C4-2B (cell line): Measurements from ENCODE around the gene CPT1C.

Experiments used
- H3K27ac ChIP-seq: fragments of 450-650 bp; 2 replicates; pipeline ENCODE4 v1.5.1; 2017
- ZFX ChIP-seq: fragments of 450-650 bp; IDR thresholded peaks from 2 replicates; pipeline ENCODE4 v1.6.1; 2017
- TF ChIP-seq, protein P1 (sequence below): fragments of 450-650 bp; conservative IDR thresholded peaks from 2 replicates; pipeline ENCODE4 v1.5.1; 2017; ENCODE audit warnings: mild to moderate bottlenecking

CPT1C gene

DNA sequence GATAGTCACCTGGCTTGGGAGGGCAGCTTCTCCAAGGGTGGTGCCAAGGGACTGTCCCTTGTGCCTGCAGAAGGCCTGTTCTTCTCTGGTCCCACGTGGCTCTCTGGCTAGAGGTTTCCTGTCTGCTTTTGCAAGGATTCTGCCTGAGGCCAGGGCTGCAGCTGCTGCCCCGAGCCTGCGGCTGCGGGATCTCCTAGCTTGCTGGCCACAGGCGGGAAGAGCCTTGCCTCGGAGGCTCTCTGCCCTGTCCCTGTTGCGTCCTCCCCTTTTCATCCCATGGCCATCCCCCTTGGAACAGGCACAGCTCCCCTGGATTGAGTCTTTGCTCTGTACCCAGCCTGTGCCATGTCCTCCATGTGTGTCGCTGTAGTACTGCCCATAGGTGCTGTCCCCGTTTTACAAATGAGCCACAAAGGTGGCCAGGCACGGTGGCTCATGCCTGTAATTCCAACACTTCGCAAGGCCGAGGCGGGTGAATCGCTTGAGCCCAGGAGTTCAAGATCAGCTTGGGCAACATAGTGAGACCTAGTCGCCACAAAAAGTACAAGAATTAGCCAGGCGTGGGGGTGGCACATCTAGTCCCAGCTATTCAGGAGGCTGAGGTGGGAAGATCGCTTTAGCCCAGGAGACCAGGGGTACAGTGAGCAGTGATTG lies 34.3 kb upstream of the CPT1C start:
- TF ChIP-seq, protein P1, sequence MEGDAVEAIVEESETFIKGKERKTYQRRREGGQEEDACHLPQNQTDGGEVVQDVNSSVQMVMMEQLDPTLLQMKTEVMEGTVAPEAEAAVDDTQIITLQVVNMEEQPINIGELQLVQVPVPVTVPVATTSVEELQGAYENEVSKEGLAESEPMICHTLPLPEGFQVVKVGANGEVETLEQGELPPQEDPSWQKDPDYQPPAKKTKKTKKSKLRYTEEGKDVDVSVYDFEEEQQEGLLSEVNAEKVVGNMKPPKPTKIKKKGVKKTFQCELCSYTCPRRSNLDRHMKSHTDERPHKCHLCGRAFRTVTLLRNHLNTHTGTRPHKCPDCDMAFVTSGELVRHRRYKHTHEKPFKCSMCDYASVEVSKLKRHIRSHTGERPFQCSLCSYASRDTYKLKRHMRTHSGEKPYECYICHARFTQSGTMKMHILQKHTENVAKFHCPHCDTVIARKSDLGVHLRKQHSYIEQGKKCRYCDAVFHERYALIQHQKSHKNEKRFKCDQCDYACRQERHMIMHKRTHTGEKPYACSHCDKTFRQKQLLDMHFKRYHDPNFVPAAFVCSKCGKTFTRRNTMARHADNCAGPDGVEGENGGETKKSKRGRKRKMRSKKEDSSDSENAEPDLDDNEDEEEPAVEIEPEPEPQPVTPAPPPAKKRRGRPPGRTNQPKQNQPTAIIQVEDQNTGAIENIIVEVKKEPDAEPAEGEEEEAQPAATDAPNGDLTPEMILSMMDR: no peak
- H3K27ac ChIP-seq: no peak overlapping the region

DNA sequence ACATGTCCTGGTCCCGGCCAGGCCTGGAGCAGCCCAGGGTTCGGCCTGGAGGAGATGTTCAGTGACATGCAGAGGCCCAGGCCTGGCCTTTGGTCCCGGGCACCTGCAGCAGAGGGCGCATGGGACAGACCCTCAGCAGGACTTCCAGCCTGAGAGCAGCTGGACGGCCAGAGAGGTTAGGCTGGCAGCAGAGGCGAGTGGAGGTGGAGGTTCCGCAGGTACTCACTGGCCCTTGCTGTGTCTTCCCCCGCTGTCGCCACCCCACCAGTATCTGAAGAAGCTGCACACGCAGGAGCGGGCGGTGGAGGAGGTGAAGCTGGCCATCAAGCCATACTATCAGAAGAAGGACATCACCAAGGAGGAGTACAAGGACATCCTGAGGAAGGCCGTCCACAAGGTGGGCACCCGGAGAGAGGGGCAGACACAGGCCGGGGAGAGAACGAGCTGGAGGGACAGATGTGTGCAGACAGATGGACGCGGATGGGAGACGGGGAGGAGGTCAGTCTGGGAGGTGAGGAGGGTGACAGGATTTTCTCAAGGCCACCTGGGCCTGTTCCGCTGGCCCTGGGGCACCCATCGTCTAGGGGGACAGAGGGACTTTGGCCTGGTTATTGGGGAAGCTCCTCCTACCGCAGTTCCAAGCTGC lies 33.3 kb upstream of the CPT1C start:
- TF ChIP-seq, protein P1: no peak
- no peak for TF ChIP-seq ZFX
- H3K27ac ChIP-seq: no peak overlapping the region

DNA sequence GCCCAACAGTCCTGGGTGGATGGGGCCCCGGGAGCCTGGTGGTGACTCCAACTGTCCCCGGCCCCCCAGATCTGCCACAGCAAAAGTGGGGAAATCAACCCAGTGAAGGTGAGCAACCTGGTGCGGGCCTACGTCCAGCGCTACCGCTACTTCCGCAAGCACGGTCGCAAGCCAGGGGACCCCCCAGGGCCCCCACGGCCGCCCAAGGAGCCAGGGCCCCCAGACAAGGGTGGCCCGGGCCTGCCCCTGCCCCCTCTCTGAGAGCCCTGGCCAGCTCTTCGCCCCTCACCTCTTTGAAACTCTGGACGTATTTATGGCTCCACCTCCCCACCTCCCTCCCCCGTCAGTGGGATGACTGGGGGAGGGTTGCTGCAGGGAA lies 32.8 kb upstream of the CPT1C start:
- TF ChIP-seq, protein P1: no peak
- TF ChIP-seq ZFX: no peak
- no peak overlapping the region for H3K27ac ChIP-seq

DNA sequence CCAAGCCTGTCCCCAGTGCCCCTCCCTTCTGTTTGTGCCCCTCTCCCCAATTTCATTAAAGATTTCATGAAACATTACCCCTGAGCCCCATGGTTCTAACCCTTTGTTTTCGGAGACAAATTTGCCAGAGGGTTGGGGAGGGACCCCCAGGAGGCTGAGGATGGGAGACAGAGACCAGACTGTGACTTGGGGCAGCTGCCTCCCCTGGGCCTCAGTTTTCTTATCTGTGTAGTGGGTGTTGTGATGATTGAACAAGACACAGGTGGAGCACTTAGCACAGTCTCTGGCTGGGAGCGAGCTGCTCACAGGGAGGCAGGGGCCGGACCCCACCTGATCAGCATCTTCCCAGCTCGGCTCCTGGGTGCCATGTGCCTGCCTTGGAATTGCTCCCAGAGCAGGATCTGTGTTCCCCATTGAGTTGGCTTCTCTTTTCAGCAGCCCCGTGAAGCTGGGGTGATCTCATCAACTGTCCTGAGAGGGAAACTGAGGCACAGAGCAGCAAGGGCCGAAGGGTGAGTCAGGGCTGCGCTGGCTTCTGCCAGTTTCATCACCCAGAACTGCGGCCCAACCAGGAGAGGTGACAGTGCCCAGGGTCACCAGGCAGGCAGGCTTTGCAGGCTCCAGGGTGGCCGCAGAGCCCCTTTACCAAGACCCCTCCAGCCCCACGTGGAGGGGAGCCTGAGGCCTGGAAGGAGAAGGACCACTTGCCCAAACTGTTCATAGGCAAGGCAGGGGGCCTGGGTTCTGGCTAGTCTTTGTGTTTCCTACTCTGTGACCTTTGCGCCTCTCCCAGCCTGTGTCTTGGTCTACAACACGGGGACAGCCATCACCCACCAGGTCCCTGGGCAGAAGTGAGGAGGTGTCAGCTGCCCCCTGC lies 32.1 kb upstream of the CPT1C start:
- no peak for TF ChIP-seq ZFX
- TF ChIP-seq, protein P1: no peak
- no peak overlapping the region for H3K27ac ChIP-seq

DNA sequence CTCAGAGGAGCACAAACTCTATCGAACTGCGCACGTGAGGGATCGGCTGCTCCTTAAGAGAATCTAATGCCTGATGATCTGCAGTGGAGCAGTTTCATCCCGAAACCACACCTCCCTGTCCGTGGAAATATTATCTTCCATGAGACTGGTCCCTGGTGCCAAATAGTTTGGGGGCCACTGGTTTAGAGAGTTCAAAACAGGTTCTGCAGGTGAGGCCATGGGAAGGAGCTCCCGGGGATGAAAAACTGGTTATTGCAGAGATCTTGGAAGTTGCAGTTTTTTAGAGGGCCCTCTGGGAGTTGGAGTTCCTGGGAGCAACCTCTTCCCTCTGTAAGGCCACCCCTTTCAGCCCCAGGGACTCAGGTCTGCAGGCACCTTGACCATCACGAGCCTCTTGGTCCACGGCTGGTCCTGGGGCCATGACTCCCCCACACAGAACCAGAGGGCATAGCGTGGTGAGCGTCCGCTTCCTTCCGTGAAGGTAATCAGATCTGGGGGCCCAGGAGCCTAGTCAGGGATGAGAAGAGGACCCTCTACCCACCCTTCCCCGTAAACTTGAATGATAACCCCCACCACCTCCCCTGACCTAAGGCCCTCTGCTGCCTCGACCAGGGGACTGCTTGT lies 30.5 kb upstream of the CPT1C start:
- H3K27ac ChIP-seq: no peak overlapping the region

DNA sequence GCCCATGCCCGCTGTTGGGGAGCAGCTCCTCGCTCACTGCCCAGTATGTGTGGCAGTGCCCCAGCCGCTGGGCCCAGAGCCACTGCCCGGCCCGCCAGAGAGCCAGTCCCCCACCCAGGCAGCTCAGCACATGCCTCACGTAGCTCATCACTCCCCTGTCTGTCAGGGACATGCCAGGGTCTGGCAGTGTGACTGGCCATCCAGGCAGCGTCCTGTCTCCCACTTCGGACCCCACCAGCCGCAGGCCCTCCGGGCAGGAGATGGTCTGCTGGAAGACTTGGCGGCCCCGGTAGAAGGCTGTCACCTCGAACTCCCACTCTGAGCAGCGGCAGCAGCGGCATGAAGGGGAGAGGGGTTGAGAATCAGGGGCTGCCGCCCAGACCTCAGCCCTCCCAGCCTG lies 28.9 kb upstream of the CPT1C start:
- no peak overlapping the region for H3K27ac ChIP-seq
- TF ChIP-seq ZFX: no peak
- TF ChIP-seq, protein P1: no peak

More for the DNA sequence above, 30.5 kb upstream of the CPT1C start:
- TF ChIP-seq, protein P1: no peak
- TF ChIP-seq ZFX: no peak
